Spinal cord (tissue), 10 donors: ENCODE results near the gene LNP1. TPM values are rescaled to one million over a fixed set of nuclear protein-coding genes. Genes with fewer than 3 reads are reported as not detected.
A peak's percentile ranks its signal among the peaks of the same experiment; 100 is the strongest.
"Not testable (repeated sequence)": the region's sequence is repeated elsewhere in the genome, so short reads cannot be mapped to it uniquely, and the experiment has no call there.

Source experiments
- DNase-seq, 6 donors: peaks; one replicate each; pipeline versions ENCODE4 v3.0.0 to v3.0.0-alpha.2; 2013 to 2015; ENCODE audit warnings: low spot score in 6 of 6, low read depth in 4 of 6
- H3K27ac ChIP-seq: one replicate; pipeline ENCODE4 v1.5.1; 2013; ENCODE audit warnings: low read depth, low read length, control low read depth
- H3K27me3 ChIP-seq: one replicate; pipeline ENCODE4 v1.6.1; 2013; ENCODE audit warnings: low read length; ENCODE audit not compliant: control insufficient read depth, insufficient read depth
- H3K36me3 ChIP-seq: one replicate; pipeline ENCODE4 v1.6.1; 2013; ENCODE audit warnings: low read length; ENCODE audit not compliant: control insufficient read depth, insufficient read depth
- H3K4me1 ChIP-seq: one replicate; pipeline ENCODE4 v1.6.1; 2013; ENCODE audit warnings: low read length; ENCODE audit not compliant: control insufficient read depth, insufficient read depth
- H3K4me3 ChIP-seq: one replicate; pipeline ENCODE4 v1.5.1; 2013; ENCODE audit warnings: low read depth, low read length, control low read depth
- H3K9me3 ChIP-seq: one replicate; pipeline ENCODE4 v1.6.1; 2013; ENCODE audit warnings: low read length; ENCODE audit not compliant: control insufficient read depth, insufficient read depth
- WGBS: methylation state at CpG from one replicate; pipeline ENCODE4 v1.1.5; 2013; ENCODE audit warnings: missing lambda C conversion rate; ENCODE audit not compliant: insufficient coverage; 5-methylcytosine and 5-hydroxymethylcytosine counted together
- polyA plus RNA-seq, 2 donors: library from polyadenylated mRNA; unstranded; fragments of 120-200 nt; gene quantifications; one replicate each; pipeline ENCODE4 v1.2.1, GENCODE V29; 2013; ENCODE audit not compliant: insufficient read length in 2 of 2
- total RNA-seq, 2 donors: library from RNA; depleted of rRNA in 1 of 2; stranded (reverse); fragments of 120-200 nt in 1 of 2; fragments of >200 nt in 1 of 2; gene quantifications; one replicate each; pipeline versions ENCODE4 v1.2.3 to v1.2.4, GENCODE V29; 2013 to 2014
- donor health status: healthy.

The LNP1 gene
- total and polyA plus RNA-seq, 4 donors: 8.3 to 13.6 (median 11.9) TPM

DNA sequence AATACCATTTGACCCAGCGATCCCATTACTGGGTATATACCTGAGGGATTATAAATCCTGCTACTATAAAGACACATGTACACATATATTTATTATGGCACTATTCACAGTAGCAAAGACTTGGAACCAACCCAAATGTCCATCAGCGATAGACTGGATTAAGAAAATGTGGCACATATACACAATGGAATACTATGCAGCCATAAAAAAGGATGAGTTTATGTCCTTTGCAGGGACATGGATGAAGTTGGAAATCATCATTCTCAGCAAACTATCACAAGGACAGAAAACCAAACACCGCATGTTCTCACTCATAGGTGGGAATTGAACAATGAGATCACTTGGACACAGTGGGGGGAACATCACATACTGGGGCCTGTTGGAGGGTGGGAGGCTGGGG is 45.7 kb downstream of the LNP1 start:
- not testable (repeated sequence) for DNase-seq, H3K36me3 ChIP-seq, H3K9me3 ChIP-seq, H3K4me1 ChIP-seq, H3K27ac ChIP-seq, H3K27me3 ChIP-seq, H3K4me3 ChIP-seq
- no CpG with 5 or more reads among the region's 3 CpGs for WGBS

DNA sequence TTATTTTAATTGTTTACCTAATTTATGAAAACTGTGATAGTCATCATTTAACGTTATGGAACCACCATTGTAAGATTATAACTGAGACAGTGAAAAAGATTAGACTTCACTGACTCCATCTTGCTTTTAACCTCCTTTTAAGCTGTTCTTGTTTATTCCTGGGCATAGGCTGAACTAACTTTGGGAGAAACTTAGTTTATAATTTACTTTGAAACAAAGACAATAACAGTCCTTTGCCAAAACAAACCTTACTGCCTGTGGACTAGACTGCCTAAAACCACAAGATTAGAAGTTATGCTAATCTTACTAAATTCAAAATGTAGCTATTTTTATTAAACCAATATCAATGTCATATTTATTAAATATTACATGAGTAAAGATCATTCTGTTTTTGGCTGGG is 46.7 kb downstream of the LNP1 start:
- no peaks in the 10 kb centered on the region for H3K36me3 ChIP-seq
- no CpG with 5 or more reads among the region's 1 CpG for WGBS
- no peaks in the 10 kb centered on the region for H3K4me1 ChIP-seq
- H3K4me3 ChIP-seq: no peak overlapping the region
- H3K27ac ChIP-seq: no peak overlapping the region
- H3K9me3 ChIP-seq: peaks cover 6% of the 10 kb centered on the region
- H3K27me3 ChIP-seq: no peaks in the 10 kb centered on the region
- no peak for DNase-seq

DNA sequence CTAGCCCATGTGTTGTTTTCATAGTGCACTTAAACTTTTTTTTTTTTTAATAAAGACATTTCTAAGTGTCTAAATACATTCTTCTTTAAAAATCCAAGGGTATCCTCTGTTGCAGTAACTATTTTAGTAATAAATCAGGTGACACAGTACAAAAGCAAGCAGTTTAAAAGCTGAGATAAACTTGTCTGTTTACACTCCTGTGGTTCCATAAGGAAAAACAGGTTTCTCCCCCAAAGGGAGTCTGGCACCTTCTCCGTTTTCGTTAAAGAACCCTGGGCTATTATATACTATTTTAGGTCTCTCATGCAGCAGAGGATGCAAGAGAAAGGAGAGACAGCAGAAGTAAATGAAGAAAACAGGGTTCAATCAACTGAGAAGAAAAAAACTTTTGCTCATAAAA is 47.9 kb downstream of the LNP1 start:
- DNase-seq: no peak
- Histone ChIP-seq H3K9me3 (peaks cover 1% of the 10 kb centered on the region), H3K4me1 (no peaks in the 10 kb centered on the region), H3K27ac (no peak overlapping the region), H3K27me3 (no peaks in the 10 kb centered on the region), H3K4me3 (no peak overlapping the region), H3K36me3 (no peaks in the 10 kb centered on the region)
- no CpG with 5 or more reads among the region's 2 CpGs for WGBS

DNA sequence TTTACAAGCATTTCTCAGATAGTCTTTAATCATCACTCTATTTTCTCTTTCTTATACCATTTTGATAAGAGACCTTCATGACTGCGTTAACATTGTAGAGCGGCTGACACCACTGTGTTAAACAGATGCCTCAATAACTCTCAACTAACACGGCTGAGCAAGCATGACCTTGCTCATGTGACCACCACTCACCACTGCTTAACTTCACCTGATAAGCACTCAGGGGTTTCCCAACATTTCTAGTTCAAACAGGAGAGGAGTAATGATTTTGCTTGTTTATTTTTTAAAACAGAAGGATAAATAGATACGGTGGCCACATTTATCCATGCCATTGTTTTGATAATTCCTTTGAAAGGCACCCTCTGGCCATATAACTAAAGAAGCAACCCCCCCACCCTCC is 53.3 kb downstream of the LNP1 start:
- Histone ChIP-seq H3K9me3 (no peaks in the 10 kb centered on the region), H3K4me3 (no peak overlapping the region), H3K36me3 (peaks cover 5% of the 10 kb centered on the region), H3K27me3 (no peaks in the 10 kb centered on the region), H3K27ac (no peak overlapping the region), H3K4me1 (no peaks in the 10 kb centered on the region)
- WGBS: 89% methylated on average over 3 of the region's 4 CpGs
- DNase-seq: no peak

DNA sequence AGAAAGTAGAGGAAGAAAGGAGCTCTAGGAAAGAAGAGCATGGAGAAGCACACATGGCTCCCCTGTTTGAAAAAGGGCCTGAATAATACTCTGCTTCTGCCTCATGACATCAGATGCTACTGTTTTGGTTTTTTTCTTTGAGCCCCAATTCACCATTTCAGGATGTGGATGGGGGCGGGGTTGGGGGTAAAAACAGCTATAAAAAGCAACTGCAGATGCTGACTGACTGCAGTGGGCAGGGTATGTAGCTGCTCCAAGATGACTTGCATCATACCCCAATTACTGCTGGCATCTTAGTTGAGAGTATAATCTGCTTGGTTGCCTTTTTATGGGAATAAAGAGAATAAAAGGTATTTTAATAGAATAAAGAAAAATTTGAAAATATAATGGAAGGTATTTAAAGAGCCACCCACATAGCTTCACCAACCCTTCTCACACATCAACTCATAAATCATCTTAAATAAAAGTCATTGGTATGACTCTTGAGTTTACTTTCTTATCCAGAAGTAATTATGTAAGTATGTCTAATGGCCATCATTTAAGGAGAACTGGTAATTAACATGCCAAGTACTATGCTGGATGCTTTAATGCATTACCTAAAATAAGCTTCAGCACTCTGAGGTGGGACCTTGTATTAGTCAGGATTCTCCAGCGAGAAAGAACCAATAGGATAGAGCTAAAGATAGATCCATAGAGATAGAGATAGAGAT is 54.7 kb downstream of the LNP1 start:
- Histone ChIP-seq H3K4me1 (no peaks in the 10 kb centered on the region), H3K36me3 (peaks cover 5% of the 10 kb centered on the region), H3K27ac (no peak overlapping the region), H3K27me3 (no peaks in the 10 kb centered on the region), H3K4me3 (no peak overlapping the region), H3K9me3 (no peaks in the 10 kb centered on the region)
- DNase-seq: no peak
- no CpG with 5 or more reads among the region's 2 CpGs for WGBS

DNA sequence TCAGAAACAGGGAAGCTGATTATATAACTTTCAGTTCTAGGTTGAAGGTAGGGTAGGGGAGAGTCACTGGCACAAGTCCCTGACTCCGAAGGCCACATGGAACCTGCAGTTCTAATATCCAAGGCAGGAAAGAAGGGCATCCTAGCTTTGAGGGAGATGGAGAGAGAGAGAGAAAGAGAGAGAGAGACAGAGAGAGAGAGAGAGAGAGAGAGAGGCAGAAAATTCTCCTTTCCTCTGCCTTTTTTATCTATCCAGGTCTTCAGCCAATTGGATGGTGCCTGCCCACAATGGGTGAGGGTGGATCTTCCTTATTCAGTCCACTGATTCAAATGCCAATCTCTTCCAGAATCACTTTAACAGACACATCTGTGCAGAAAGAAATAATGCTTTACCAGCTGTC is 55.4 kb downstream of the LNP1 start:
- Histone ChIP-seq H3K4me3 (no peak overlapping the region), H3K4me1 (no peaks in the 10 kb centered on the region), H3K27me3 (no peaks in the 10 kb centered on the region), H3K9me3 (no peaks in the 10 kb centered on the region), H3K36me3 (peaks cover 5% of the 10 kb centered on the region), H3K27ac (no peak overlapping the region)
- DNase-seq: no peak
- 100% methylated on average over 1 of the region's 1 CpG for WGBS

DNA sequence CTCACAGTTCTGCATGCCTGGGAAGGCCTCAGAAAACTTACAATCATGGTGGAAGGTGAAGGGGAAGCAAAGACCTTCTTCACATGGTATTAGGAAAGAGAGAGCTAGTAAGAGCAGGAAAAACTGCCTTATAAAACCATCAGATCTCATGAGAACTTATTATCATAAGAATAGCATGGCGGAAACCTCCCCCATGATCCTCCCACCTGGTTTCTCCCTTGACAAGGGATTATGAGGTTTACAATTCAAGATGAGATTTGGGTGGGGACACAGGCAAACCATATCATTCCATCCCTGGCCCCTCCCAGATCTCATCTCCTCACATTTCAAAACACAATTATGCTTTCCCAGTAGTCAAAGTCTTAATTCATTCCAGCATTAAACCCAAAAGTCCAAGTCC is 56.5 kb downstream of the LNP1 start:
- H3K4me1 ChIP-seq: no peaks in the 10 kb centered on the region
- H3K27me3 ChIP-seq: no peaks in the 10 kb centered on the region
- H3K27ac ChIP-seq: no peak overlapping the region
- DNase-seq: no peak
- WGBS: no CpG with 5 or more reads among the region's 1 CpG
- H3K4me3 ChIP-seq: no peak overlapping the region
- H3K9me3 ChIP-seq: no peaks in the 10 kb centered on the region
- H3K36me3 ChIP-seq: peaks cover 5% of the 10 kb centered on the region

DNA sequence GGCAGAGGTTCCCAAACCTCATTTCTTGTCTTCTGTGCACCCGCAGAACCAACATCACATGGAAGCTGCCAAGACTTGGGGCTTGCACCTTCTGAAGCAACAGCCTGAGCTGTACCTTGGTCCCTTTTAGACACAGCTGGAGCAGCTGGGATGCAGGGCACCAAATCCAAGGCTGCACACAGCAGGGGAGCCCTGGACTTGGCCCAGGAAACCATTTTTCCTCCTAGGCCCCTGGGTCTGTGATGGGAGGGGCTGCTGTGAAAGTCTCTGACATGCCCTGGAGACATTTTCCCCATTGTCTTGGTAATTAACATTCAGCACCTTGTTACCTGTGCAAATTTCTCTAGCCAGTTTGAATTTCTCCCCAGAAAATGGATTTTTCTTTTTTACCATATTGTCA is 57.5 kb downstream of the LNP1 start:
- H3K4me3 ChIP-seq: no peak overlapping the region
- H3K27ac ChIP-seq: no peak overlapping the region
- H3K4me1 ChIP-seq: no peaks in the 10 kb centered on the region
- WGBS: 100% methylated on average over 1 of the region's 1 CpG
- H3K9me3 ChIP-seq: no peaks in the 10 kb centered on the region
- H3K27me3 ChIP-seq: no peaks in the 10 kb centered on the region
- peaks cover 5% of the 10 kb centered on the region for H3K36me3 ChIP-seq
- no peak for DNase-seq

DNA sequence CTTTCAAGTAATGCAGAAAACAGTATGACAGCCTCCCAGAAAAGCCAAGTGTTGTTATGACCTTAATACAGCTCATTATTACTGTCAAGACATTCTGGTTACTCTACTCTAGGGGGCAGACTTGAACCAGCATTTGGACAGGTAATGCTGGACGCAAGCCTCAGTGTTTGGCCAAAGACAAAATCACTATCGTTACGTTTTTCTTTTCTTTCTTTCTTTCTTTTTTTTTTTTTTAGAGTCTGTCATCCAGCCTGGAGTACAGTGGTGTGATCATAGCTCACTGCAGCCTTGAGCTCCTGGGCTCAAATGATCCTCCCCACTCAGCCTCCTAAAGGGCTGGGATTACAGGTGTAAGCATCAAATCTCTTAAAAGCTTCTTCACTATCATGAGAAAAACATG is 61.7 kb downstream of the LNP1 start:
- Histone ChIP-seq H3K4me1 (no peaks in the 10 kb centered on the region), H3K9me3 (no peaks in the 10 kb centered on the region), H3K27ac (no peak overlapping the region), H3K4me3 (no peak overlapping the region), H3K27me3 (no peaks in the 10 kb centered on the region), H3K36me3 (no peaks in the 10 kb centered on the region)
- DNase-seq: peak; percentile 2 to 81 (median 21)
- WGBS: no CpG with 5 or more reads among the region's 3 CpGs

DNA sequence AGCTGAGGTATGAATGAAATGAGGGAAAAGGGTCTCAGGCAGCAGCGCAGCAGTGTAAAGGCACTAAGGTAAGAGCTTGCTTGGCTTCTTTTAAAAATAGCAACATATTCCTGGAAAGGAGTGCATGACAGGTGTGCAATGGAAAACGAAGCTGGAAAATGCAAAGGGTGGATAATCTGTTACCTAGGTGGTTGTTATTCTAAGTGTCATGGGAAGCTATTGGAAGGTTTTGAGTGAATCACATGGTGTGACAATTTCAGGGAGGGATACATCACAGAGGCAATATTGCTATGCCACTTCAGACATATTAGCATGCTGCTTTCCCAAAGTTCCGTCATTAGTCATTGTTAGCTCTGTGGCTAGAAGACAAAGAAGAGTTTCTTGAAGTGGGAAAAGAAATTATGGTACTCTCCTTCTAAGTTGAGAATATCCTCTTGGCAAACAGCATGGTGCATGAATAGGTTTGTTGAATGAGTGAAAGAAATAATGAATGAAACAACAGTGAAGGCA is 62.4 kb downstream of the LNP1 start:
- Histone ChIP-seq H3K9me3 (no peaks in the 10 kb centered on the region), H3K4me3 (no peak overlapping the region), H3K27ac (no peak overlapping the region), H3K36me3 (no peaks in the 10 kb centered on the region), H3K27me3 (no peaks in the 10 kb centered on the region), H3K4me1 (no peaks in the 10 kb centered on the region)
- DNase-seq: no peak
- WGBS: 82% methylated on average over 3 of the region's 3 CpGs
